Measurements from ENCODE around the gene CDH23.

GRCh38 chr10:71432956-71433767 lies 36.4 kb downstream of the CDH23 start:
- TF ChIP-seq PATZ1 (CRISPR knock-in tag; IDR thresholded peaks at IDR 0.05; ENCODE audit: borderline replicate concordance) = no peak
- TF ChIP-seq ARNTL (CRISPR knock-in tag; IDR thresholded peaks at IDR 0.05; ENCODE audit: borderline replicate concordance, low read depth) = no peak
- TF ChIP-seq ZNF70 (CRISPR knock-in tag; IDR thresholded peaks at IDR 0.05) = no peak
- no peak for TF ChIP-seq ESRRG (CRISPR knock-in tag; IDR thresholded peaks at IDR 0.05)
- TF ChIP-seq CSRNP3 (CRISPR knock-in tag; IDR thresholded peaks at IDR 0.05) = no peak
- TF ChIP-seq ZFP3 (CRISPR knock-in tag; IDR thresholded peaks at IDR 0.05) = no peak
- no peak for TF ChIP-seq ZFP30 (CRISPR knock-in tag; IDR thresholded peaks at IDR 0.05)
- no peak for TF ChIP-seq ZC3H10 (CRISPR knock-in tag; IDR thresholded peaks at IDR 0.05)
- TF ChIP-seq CREB5 (CRISPR knock-in tag; IDR thresholded peaks at IDR 0.05; ENCODE audit: low read depth) = no peak
- no peak for TF ChIP-seq ZNF8 (CRISPR knock-in tag; IDR thresholded peaks at IDR 0.05)
- TF ChIP-seq OSR1 (CRISPR knock-in tag; IDR thresholded peaks at IDR 0.05) = no peak
- no peak for TF ChIP-seq TSHZ2 (CRISPR knock-in tag; IDR thresholded peaks at IDR 0.05)
